Stimulated activated naive B cell treated with anti-CD40 and anti-IgM and Interleukin-4, amounts not matched to agents 10 μg/mL and 1 μg/mL and 100 μg/mL, for 72 hours (primary cell): ENCODE results near the gene RTP3.
"Not testable (repeated sequence)": the region's sequence is repeated elsewhere in the genome, so short reads cannot be mapped to it uniquely, and the experiment has no call there.

ENCODE experiments used
- ATAC-seq, 2 donors: fragments of 150-1000 bp; cut with Tn5 transposase; replicated peaks; 2 replicates each; pipeline ENCODE4 v1.10.0; 2021; ENCODE audit warnings: moderate library complexity in 1 of 2
- DNase-seq: peaks from one replicate; pipeline ENCODE4 v3.0.0; 2021
- H3K27ac Mint-ChIP-seq: one replicate; pipeline ENCODE4 v1.8.0; 2022; ENCODE audit warnings: mild to moderate bottlenecking, mixed read lengths
- H3K27me3 Mint-ChIP-seq, 2 donors: one replicate each; pipeline ENCODE4 v1.8.0; 2022; ENCODE audit warnings: mixed read lengths in 2 of 2
- H3K36me3 Mint-ChIP-seq, 2 donors: one replicate each; pipeline ENCODE4 v1.8.0; 2022; ENCODE audit warnings: mixed read lengths in 2 of 2, mild to moderate bottlenecking in 1 of 2
- H3K4me1 Mint-ChIP-seq, 2 donors: one replicate each; pipeline ENCODE4 v1.8.0; 2022; ENCODE audit warnings: mixed read lengths in 2 of 2, mild to moderate bottlenecking in 1 of 2
- H3K4me3 Mint-ChIP-seq, 2 donors: one replicate each; pipeline ENCODE4 v1.8.0; 2022; ENCODE audit warnings: mild to moderate bottlenecking in 2 of 2, mixed read lengths in 2 of 2, moderate library complexity in 1 of 2
- H3K9me3 Mint-ChIP-seq, 2 donors: one replicate each; pipeline ENCODE4 v1.8.0; 2022; ENCODE audit warnings: mixed read lengths in 2 of 2, mild to moderate bottlenecking in 1 of 2

The RTP3 gene

DNA sequence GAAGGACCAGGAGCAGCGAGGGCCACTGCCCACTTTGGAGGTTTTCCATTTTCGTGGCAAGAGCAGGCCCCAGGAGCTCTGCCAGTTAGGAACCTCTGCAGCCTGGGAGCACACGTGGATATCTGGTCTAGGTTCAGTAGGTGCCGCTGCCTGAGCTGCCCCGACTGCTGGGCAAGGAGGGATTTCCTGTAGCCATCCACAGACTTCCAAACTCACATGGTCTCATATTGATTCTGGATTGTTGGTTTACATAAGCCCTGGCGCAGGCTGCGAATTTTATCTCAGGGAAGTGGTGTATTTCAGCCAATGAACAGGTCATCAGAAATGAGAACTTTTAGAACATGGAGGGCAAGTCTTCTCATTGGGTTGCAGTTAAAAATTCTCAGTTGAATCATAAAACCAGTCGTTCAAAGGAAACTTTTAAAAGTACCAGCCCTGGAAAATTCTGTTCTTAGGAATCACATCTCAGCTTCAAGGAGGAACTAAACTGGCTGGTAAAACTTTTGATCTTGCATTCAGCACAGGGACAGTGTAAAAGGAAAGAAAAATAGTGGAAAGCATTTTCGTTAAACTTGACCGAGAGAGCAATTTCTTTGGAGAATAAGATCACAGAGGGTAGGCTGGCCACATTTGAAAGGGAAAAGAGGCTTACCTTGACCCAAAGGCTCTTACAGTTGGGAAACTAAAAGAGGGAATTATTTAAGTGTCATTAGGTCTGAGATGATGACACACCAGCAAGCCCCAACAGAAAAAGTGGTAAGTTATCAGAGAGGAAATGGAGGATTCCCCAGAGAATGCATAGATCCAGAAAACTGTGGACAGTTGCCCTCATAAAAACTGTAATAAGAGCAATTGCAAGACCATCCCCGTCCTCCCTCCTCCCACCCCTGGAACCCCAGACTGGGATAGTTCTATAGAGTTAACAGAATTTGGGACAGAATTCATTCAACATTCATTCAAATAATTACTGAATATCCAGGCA lies 6.4 kb upstream of the RTP3 start:
- Mint-ChIP-seq H3K4me3 (peak overlapping the region in 1 of 2 donors; percentile 14), H3K27me3 (peaks cover 5 to 18% of the 10 kb centered on the region in 2 donors), H3K4me1 (peaks cover 9 to 18% of the 10 kb centered on the region in 2 donors), H3K36me3 (no peaks in the 10 kb centered on the region), H3K27ac (no peak overlapping the region), H3K9me3 (no peaks in the 10 kb centered on the region)
- no peak for DNase-seq
- no peak for ATAC-seq

GRCh38 chr3:46492890-46493547 lies 4.8 kb upstream of the RTP3 start:
- peaks cover 1 to 7% of the 10 kb centered on the region in 2 donors for H3K27me3 Mint-ChIP-seq
- peak overlapping the region; percentile 10 for H3K27ac Mint-ChIP-seq
- no peaks in the 10 kb centered on the region for H3K9me3 Mint-ChIP-seq
- peaks cover 13 to 24% of the 10 kb centered on the region in 2 donors for H3K4me1 Mint-ChIP-seq
- no peaks in the 10 kb centered on the region for H3K36me3 Mint-ChIP-seq
- ATAC-seq (no peak), DNase-seq (no peak)
- no peak overlapping the region for H3K4me3 Mint-ChIP-seq

GRCh38 chr3:46494491-46494890 lies 3.3 kb upstream of the RTP3 start:
- H3K27ac Mint-ChIP-seq, H3K9me3 Mint-ChIP-seq, H3K27me3 Mint-ChIP-seq, ATAC-seq, DNase-seq, H3K36me3 Mint-ChIP-seq, H3K4me3 Mint-ChIP-seq: not testable (repeated sequence)
- H3K4me1 Mint-ChIP-seq: peaks cover 8 to 14% of the 10 kb centered on the region in 2 donors

DNA sequence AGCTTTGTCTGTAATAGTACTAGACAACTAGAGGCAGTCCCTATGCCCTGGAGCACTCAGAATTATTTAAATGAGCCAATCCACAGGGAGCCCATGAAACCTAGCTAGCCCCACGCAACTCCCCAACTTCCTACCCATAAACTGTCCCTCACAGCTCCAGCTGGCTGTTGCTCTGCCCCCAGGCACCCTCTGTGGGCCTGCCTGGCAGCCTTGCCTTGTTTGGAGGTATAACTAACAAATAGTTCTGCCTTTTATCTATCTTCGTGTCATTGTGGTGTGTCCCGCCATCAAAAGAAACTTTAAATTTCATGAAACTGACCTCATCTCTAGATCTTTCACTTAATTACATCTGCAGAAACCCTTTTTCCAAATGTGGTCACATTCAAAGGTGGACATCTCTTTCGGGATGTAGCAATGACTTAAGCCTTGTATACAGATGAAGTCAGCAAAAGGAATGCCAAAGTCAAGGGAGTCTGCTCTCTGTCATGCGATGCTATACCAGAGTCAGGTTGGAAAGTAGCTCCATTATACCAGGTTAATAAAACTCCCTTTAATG lies 1.8 kb upstream of the RTP3 start:
- peaks cover 4 to 9% of the 10 kb centered on the region in 2 donors for H3K27me3 Mint-ChIP-seq
- H3K4me1 Mint-ChIP-seq: peaks cover 17 to 24% of the 10 kb centered on the region in 2 donors
- no peak for ATAC-seq

GRCh38 chr3:46496746-46497555 lies 825 bp upstream of the RTP3 start:
- H3K4me3 Mint-ChIP-seq: no peak overlapping the region
- peaks cover 4 to 9% of the 10 kb centered on the region in 2 donors for H3K27me3 Mint-ChIP-seq
- no peaks in the 10 kb centered on the region for H3K9me3 Mint-ChIP-seq
- ATAC-seq: peak; percentile 52 to 70
- no peak for DNase-seq
- H3K4me1 Mint-ChIP-seq: peaks cover 17 to 24% of the 10 kb centered on the region in 2 donors
- no peaks in the 10 kb centered on the region for H3K36me3 Mint-ChIP-seq
- no peak overlapping the region for H3K27ac Mint-ChIP-seq

More for the DNA sequence above, 1.8 kb upstream of the RTP3 start:
- DNase-seq: no peak
- Mint-ChIP-seq H3K27ac (no peak overlapping the region), H3K36me3 (no peaks in the 10 kb centered on the region), H3K4me3 (no peak overlapping the region), H3K9me3 (no peaks in the 10 kb centered on the region)

GRCh38 chr3:46498916-46499519 lies 1.2 kb downstream of the RTP3 start:
- ATAC-seq: no peak

GRCh38 chr3:46500656-46501635 lies 3.2 kb downstream of the RTP3 start:
- Mint-ChIP-seq H3K9me3 (peaks cover 8 to 10% of the 10 kb centered on the region in 2 donors), H3K4me3 (peak overlapping the region in 1 of 2 donors; percentile 0), H3K36me3 (peaks cover 8 to 9% of the 10 kb centered on the region in 2 donors), H3K27ac (peak overlapping the region; percentile 33), H3K27me3 (peaks cover 4 to 9% of the 10 kb centered on the region in 2 donors), H3K4me1 (peaks cover 29 to 42% of the 10 kb centered on the region in 2 donors)
- ATAC-seq: peak; percentile 62 to 75
- DNase-seq: no peak

More at GRCh38 chr3:46498916-46499519, 1.2 kb downstream of the RTP3 start:
- peaks cover 3 to 4% of the 10 kb centered on the region in 2 donors for H3K9me3 Mint-ChIP-seq
- no peak overlapping the region for H3K4me3 Mint-ChIP-seq
- H3K4me1 Mint-ChIP-seq: peaks cover 24 to 31% of the 10 kb centered on the region in 2 donors
- peaks cover 3 to 4% of the 10 kb centered on the region in 2 donors for H3K36me3 Mint-ChIP-seq
- no peak for DNase-seq
- peaks cover 4 to 9% of the 10 kb centered on the region in 2 donors for H3K27me3 Mint-ChIP-seq
- H3K27ac Mint-ChIP-seq: no peak overlapping the region

GRCh38 chr3:46501702-46502101 lies 3.9 kb downstream of the RTP3 start:
- H3K36me3 Mint-ChIP-seq: peaks cover 8 to 9% of the 10 kb centered on the region in 2 donors
- peaks cover 9 to 10% of the 10 kb centered on the region in 2 donors for H3K9me3 Mint-ChIP-seq
- DNase-seq: no peak
- H3K4me3 Mint-ChIP-seq: no peak overlapping the region
- ATAC-seq: no peak
- peak overlapping the region; percentile 33 for H3K27ac Mint-ChIP-seq
- peaks cover 29 to 41% of the 10 kb centered on the region in 2 donors for H3K4me1 Mint-ChIP-seq
- H3K27me3 Mint-ChIP-seq: peaks cover 7 to 9% of the 10 kb centered on the region in 2 donors

DNA sequence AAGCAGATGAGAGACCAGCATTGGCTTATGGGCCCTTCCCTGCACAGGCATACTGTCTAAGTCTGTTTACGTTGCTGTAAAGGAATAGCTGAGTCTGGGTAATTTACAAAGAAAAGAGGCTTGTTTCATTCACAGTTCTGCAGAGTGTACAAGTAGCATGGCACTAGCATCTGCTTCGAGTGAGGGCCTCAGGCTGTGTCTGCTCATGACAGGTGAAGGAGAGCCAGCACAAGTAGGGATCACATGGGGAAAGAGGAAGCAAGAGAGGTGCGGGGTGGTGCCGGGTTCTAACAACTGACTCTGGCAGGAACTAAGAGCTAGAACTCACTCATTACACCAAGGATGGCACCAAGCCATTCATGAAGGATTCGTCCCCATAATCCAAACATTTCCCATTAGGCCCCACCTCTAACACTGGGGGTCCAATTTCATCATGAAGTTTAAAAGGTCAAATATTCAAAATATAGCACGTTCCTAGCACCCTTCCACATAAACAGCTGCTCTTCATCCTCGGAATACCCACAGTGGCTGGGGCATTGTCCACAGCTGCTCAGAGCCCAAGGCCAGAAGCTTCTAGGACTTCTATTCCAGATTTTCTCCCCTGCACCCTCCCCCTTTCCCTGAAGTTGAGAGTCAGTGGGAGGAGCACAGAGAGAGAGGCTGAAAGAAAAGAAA lies 5.6 kb downstream of the RTP3 start:
- DNase-seq (no peak), ATAC-seq (no peak)
- peaks cover 8 to 9% of the 10 kb centered on the region in 2 donors for H3K36me3 Mint-ChIP-seq
- H3K27ac Mint-ChIP-seq: peak overlapping the region; percentile 80
- H3K9me3 Mint-ChIP-seq: peaks cover 9 to 10% of the 10 kb centered on the region in 2 donors
- peaks cover 9% of the 10 kb centered on the region in 2 donors for H3K27me3 Mint-ChIP-seq
- H3K4me1 Mint-ChIP-seq: peaks cover 25 to 35% of the 10 kb centered on the region in 2 donors
- H3K4me3 Mint-ChIP-seq: no peak overlapping the region

GRCh38 chr3:46504789-46505188 lies 7.0 kb downstream of the RTP3 start:
- Mint-ChIP-seq H3K36me3 (peaks cover 8 to 9% of the 10 kb centered on the region in 2 donors), H3K4me3 (no peak overlapping the region), H3K27me3 (peaks cover 0 to 8% of the 10 kb centered on the region in 2 donors), H3K4me1 (peaks cover 25 to 41% of the 10 kb centered on the region in 2 donors), H3K27ac (no peak overlapping the region), H3K9me3 (peaks cover 10 to 12% of the 10 kb centered on the region in 2 donors)
- DNase-seq: peak; percentile 20
- peak; percentile 48 to 58 for ATAC-seq

DNA sequence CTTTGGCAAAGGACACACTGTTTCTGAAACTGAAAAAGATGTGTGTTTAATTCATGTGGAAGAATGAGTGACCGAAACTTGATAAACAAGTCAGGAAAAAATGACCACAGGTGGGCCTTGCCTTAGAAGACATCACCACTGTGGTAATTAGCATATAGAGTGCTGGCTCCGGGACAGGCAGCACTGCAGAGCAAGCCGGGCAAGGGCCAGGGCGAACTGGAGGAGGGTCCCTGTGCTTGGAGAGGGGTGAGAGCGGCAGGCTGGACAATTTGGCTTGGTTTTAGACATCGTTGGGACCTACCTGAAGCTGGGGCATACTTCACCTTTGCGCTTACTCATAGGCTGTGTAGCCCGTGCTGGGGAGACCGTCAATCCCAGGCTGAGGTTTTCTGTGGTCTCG lies 8.2 kb downstream of the RTP3 start:
- no peak for DNase-seq
- ATAC-seq: no peak
- H3K4me3 Mint-ChIP-seq: no peak overlapping the region
- peaks cover 8 to 9% of the 10 kb centered on the region in 2 donors for H3K36me3 Mint-ChIP-seq
- H3K27me3 Mint-ChIP-seq: peaks cover 0 to 11% of the 10 kb centered on the region in 2 donors
- H3K27ac Mint-ChIP-seq: no peak overlapping the region
- H3K4me1 Mint-ChIP-seq: peaks cover 17 to 33% of the 10 kb centered on the region in 2 donors
- peaks cover 10 to 12% of the 10 kb centered on the region in 2 donors for H3K9me3 Mint-ChIP-seq

DNA sequence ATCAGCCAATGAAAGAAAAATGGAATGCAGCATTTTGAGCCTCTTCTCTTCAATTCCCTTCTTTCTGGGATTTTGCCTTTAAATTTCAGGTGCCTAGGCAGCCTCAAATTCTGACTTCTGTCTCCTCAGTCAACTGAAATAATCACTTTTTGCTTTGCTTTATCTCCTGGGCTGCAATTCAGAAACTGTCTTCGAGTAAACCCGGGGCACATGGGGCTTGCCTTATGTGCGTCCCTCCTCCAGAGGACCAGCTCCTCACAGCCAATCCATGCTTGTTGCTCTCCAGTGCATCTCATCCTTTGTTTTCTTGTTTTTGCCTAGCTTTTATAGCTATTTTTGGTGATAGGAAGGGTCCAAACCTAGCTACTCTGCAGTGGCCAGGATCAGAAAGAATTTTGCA lies 8.8 kb downstream of the RTP3 start:
- Mint-ChIP-seq H3K36me3 (peaks cover 8 to 9% of the 10 kb centered on the region in 2 donors), H3K27me3 (peaks cover 0 to 11% of the 10 kb centered on the region in 2 donors), H3K27ac (no peak overlapping the region), H3K4me1 (peaks cover 15 to 27% of the 10 kb centered on the region in 2 donors), H3K4me3 (no peak overlapping the region), H3K9me3 (peaks cover 10 to 12% of the 10 kb centered on the region in 2 donors)
- no peak for ATAC-seq
- DNase-seq: no peak
